ENCODE results near the gene PPP1R27.

GRCh38 chr17:81878294-81878693 lies 43.4 kb upstream of the PPP1R27 start:
- TF ChIP-seq, protein P1, sequence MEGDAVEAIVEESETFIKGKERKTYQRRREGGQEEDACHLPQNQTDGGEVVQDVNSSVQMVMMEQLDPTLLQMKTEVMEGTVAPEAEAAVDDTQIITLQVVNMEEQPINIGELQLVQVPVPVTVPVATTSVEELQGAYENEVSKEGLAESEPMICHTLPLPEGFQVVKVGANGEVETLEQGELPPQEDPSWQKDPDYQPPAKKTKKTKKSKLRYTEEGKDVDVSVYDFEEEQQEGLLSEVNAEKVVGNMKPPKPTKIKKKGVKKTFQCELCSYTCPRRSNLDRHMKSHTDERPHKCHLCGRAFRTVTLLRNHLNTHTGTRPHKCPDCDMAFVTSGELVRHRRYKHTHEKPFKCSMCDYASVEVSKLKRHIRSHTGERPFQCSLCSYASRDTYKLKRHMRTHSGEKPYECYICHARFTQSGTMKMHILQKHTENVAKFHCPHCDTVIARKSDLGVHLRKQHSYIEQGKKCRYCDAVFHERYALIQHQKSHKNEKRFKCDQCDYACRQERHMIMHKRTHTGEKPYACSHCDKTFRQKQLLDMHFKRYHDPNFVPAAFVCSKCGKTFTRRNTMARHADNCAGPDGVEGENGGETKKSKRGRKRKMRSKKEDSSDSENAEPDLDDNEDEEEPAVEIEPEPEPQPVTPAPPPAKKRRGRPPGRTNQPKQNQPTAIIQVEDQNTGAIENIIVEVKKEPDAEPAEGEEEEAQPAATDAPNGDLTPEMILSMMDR (conservative IDR thresholded peaks at IDR 0.05 in 1 of 2, IDR thresholded peaks at IDR 0.05 in 1 of 2; ENCODE audit: low read depth in 1 of 2, low read length in 2 of 2): no peak
- TF ChIP-seq EZH2 (IDR thresholded peaks at IDR 0.05; ENCODE audit: low read length, missing control alignments): no peak
